NB4 (cell line): ENCODE results near the gene ANKRD24.
"Not testable (repeated sequence)": the region's sequence is repeated elsewhere in the genome, so short reads cannot be mapped to it uniquely, and the experiment has no call there.

Source experiments
- DNase-seq: peaks from one replicate; pipeline ENCODE4 v3.0.0; 2010; ENCODE audit warnings: low read depth
- H3K4me3 ChIP-seq: one replicate; pipeline ENCODE4 v1.5.1; 2011; ENCODE audit warnings: mild to moderate bottlenecking, low read depth, low read length, moderate library complexity
- MYC ChIP-seq: IDR thresholded peaks from 2 replicates; pipeline ENCODE4 v1.6.1; 2011; ENCODE audit warnings: low read depth, low read length
- POLR2A ChIP-seq: IDR thresholded peaks from 2 replicates; pipeline ENCODE4 v1.6.1; 2011; ENCODE audit warnings: mild to moderate bottlenecking; ENCODE audit not compliant: insufficient read length; ENCODE audit errors: extremely low read depth
- TF ChIP-seq, protein P1 (sequence below): IDR thresholded peaks from one replicate; pipeline ENCODE4 v1.5.1; 2012; ENCODE audit warnings: low read depth, low read length
- TF ChIP-seq, protein P2 (sequence below): IDR thresholded peaks from 2 replicates; pipeline ENCODE4 v1.6.1; 2011; ENCODE audit warnings: low read depth, low read length

ANKRD24 gene

GRCh38 chr19:4154571-4155312 lies 27.7 kb upstream of the ANKRD24 start:
- TF ChIP-seq POLR2A, result no peak
- TF ChIP-seq, protein P1, sequence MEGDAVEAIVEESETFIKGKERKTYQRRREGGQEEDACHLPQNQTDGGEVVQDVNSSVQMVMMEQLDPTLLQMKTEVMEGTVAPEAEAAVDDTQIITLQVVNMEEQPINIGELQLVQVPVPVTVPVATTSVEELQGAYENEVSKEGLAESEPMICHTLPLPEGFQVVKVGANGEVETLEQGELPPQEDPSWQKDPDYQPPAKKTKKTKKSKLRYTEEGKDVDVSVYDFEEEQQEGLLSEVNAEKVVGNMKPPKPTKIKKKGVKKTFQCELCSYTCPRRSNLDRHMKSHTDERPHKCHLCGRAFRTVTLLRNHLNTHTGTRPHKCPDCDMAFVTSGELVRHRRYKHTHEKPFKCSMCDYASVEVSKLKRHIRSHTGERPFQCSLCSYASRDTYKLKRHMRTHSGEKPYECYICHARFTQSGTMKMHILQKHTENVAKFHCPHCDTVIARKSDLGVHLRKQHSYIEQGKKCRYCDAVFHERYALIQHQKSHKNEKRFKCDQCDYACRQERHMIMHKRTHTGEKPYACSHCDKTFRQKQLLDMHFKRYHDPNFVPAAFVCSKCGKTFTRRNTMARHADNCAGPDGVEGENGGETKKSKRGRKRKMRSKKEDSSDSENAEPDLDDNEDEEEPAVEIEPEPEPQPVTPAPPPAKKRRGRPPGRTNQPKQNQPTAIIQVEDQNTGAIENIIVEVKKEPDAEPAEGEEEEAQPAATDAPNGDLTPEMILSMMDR, result no peak
- TF ChIP-seq, protein P2, sequence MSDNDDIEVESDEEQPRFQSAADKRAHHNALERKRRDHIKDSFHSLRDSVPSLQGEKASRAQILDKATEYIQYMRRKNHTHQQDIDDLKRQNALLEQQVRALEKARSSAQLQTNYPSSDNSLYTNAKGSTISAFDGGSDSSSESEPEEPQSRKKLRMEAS, result no peak
- TF ChIP-seq MYC, result no peak
- no peak overlapping the region for H3K4me3 ChIP-seq
- DNase-seq, result no peak

DNA sequence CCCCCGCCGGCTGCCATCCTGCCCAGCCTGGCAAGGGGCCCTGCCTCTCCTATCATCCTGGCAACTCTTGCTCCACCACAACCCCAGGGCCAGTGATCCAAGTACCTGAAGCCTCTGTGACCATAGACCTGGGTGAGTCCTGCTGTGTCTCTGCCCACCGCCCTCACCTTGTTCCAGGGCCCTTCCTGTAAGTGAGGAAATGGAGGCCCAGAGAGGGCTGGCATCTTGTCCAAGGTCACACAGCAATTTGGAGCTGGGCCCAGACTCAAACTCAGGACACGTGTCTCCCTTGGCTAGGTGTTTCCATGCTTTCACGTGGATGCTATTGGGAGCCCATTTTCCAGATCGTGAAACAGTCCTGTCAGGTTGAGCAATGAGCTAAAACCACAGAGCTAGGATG lies 25.3 kb upstream of the ANKRD24 start:
- DNase-seq, result no peak
- TF ChIP-seq MYC, result no peak
- TF ChIP-seq, protein P1, result no peak
- TF ChIP-seq, protein P2, result no peak
- no peak overlapping the region for H3K4me3 ChIP-seq

- not testable (repeated sequence) for H3K4me3 ChIP-seq, DNase-seq
Measured at GRCh38 chr19:4157971-4158370, 24.5 kb upstream of the ANKRD24 start.

DNA sequence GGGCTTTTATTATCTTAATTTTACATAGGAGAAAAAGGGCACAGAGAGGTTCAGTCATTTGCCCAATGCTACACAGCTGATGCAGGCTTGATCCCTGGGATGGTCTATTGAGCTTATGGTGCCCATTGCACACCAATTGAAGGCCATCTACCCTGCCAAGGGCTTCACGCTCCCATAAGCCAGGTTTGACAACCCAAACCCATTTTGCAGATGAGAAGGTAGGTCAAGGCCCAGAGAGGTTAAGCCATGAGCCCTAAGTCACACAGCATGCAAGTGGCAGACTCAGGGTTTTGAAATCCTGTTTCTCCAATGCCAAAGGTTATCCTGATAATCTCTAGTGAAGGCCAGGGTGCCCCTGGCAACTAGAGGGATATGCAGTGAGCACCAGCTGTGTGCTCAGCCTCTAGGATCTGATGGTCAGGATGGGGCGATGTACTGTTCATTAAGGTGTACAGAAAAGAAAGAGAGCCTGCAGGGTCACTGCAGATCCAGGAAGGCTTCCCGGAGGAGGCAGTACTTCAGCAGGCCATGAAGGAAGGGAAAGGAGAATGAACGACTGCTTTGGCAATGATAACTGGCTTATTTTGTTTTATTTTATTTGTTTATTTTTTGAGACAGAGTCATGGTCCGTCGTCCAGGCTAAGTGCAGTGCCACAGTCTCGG lies 20.9 kb upstream of the ANKRD24 start:
- DNase-seq, result no peak
- H3K4me3 ChIP-seq, result no peak overlapping the region
- TF ChIP-seq, protein P1, result no peak
- TF ChIP-seq, protein P2, result no peak
- no peak for TF ChIP-seq POLR2A
- TF ChIP-seq MYC, result no peak

DNA sequence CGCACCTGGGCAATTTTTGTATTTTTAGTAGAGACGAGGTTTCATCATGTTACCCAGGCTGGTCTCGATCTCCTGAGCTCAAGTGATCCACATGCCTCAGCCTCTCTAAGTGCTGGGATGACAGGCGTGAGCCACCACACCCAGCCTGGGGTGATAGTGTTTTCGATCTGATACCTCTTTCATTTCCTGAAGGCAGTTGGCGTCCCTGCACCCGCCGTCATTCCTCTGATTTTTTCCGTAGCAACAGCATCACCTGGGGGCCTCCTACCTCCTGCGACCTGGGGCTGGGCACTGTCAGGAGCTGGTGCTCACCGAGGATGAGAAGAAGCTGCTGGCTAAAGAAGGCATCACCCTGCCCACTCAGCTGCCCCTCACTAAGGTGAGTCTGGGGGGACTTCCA lies 18.2 kb upstream of the ANKRD24 start:
- DNase-seq, result no peak
- no peak overlapping the region for H3K4me3 ChIP-seq
- TF ChIP-seq POLR2A, result no peak
- TF ChIP-seq, protein P1, result no peak
- TF ChIP-seq, protein P2, result no peak
- no peak for TF ChIP-seq MYC

DNA sequence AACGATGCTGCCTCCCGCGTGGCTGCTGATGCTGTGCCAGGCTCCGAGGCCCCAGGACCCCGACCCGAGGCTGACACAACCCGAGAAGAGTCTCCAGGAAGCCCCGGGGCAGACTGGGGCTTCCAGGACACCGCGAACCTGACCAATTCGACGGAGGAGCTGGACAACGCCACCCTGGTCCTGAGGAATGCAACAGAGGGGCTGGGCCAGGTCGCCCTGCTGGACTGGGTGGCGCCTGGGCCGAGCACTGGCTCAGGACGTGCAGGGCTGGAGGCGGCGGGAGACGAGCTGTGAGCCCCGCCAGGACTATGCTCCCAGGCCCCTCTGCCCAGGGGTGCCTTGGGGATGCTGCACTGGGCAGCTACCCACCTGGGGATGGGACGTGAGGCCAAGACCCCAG lies 10.8 kb upstream of the ANKRD24 start:
- TF ChIP-seq, protein P1, result no peak
- TF ChIP-seq POLR2A (no peak), MYC (no peak)
- TF ChIP-seq, protein P2, result no peak
- H3K4me3 ChIP-seq, result no peak overlapping the region
- DNase-seq, result no peak
